ENCODE data around the gene CDCA3.
"Not testable (repeated sequence)": the region's sequence is repeated elsewhere in the genome, so short reads cannot be mapped to it uniquely, and the experiment has no call there.

The CDCA3 gene

GRCh38 chr12:6883683-6884082 lies 32.6 kb upstream of the CDCA3 start:
- no peak for DNase-seq (ENCODE audit: low spot score)
- no peak for TF ChIP-seq CTCF (IDR thresholded peaks at IDR 0.05; ENCODE audit: extremely low read depth, insufficient read depth, missing control alignments)
- in situ Hi-C loops (cut with MboI; ENCODE audit: low pct_unique_long_range_greater_than_20kb, low sequenced_read_pairs, unreplicated experiment), result no loop called here

GRCh38 chr12:6883252-6883651 lies 32.2 kb upstream of the CDCA3 start:
- DNase-seq (ENCODE audit: low spot score), result no peak
- no peak for TF ChIP-seq CTCF (IDR thresholded peaks at IDR 0.05; ENCODE audit: extremely low read depth, insufficient read depth, missing control alignments)
- in situ Hi-C loops (cut with MboI; ENCODE audit: low pct_unique_long_range_greater_than_20kb, low sequenced_read_pairs, unreplicated experiment), result no loop called here

GRCh38 chr12:6879824-6880223 lies 28.7 kb upstream of the CDCA3 start:
- in situ Hi-C loops (cut with MboI; ENCODE audit: low pct_unique_long_range_greater_than_20kb, low sequenced_read_pairs, unreplicated experiment); DNase-seq (ENCODE audit: low spot score): not testable (repeated sequence)

GRCh38 chr12:6874015-6874368 lies 22.9 kb upstream of the CDCA3 start:
- DNase-seq (ENCODE audit: low spot score); in situ Hi-C loops (cut with MboI; ENCODE audit: low pct_unique_long_range_greater_than_20kb, low sequenced_read_pairs, unreplicated experiment): not testable (repeated sequence)

- TF ChIP-seq CTCF (IDR thresholded peaks at IDR 0.05; ENCODE audit: extremely low read depth, insufficient read depth, missing control alignments), result no peak
- DNase-seq (ENCODE audit: low spot score), result peak; percentile 98
- in situ Hi-C loops (cut with MboI; ENCODE audit: low pct_unique_long_range_greater_than_20kb, low sequenced_read_pairs, unreplicated experiment), result no loop called here
Observed at GRCh38 chr12:6873094-6874014, 22.3 kb upstream of the CDCA3 start, which contains the start of gene SPSB2. SPSB2 (minus strand) TSS chr12:6873303; CDS start chr12:6872901, 402 bp downstream.

- peak; percentile 88 for DNase-seq (ENCODE audit: low spot score)
- peak; percentile 99 for TF ChIP-seq CTCF (IDR thresholded peaks at IDR 0.05; ENCODE audit: extremely low read depth, insufficient read depth, missing control alignments)
- in situ Hi-C loops (cut with MboI; ENCODE audit: low pct_unique_long_range_greater_than_20kb, low sequenced_read_pairs, unreplicated experiment), result no loop called here
Observed at GRCh38 chr12:6872073-6873048, 21.3 kb upstream of the CDCA3 start.

GRCh38 chr12:6871052-6871957 lies 20.2 kb upstream of the CDCA3 start:
- peak; percentile 41 for DNase-seq (ENCODE audit: low spot score)
- in situ Hi-C loops (cut with MboI; ENCODE audit: low pct_unique_long_range_greater_than_20kb, low sequenced_read_pairs, unreplicated experiment), result no loop called here
- TF ChIP-seq CTCF (IDR thresholded peaks at IDR 0.05; ENCODE audit: extremely low read depth, insufficient read depth, missing control alignments), result no peak

GRCh38 chr12:6870304-6870703 lies 19.2 kb upstream of the CDCA3 start:
- DNase-seq (ENCODE audit: low spot score); in situ Hi-C loops (cut with MboI; ENCODE audit: low pct_unique_long_range_greater_than_20kb, low sequenced_read_pairs, unreplicated experiment): not testable (repeated sequence)

Measured in GM13977 (cell line).